Left lung (tissue), 10 donors: Measurements from ENCODE around the gene CEP70. TPM values are rescaled to one million over a fixed set of nuclear protein-coding genes. Genes with fewer than 3 reads are reported as not detected.

Experiments
- ATAC-seq: fragments of 200-7000 bp; cut with Tn5 transposase; one replicate; pipeline ENCODE4 v1.9.1; 2020; ENCODE audit warnings: moderate library complexity
- DNase-seq, 4 donors: peaks; one replicate each; pipeline ENCODE4 v3.0.0-alpha.2; 2013 to 2020
- H3K27ac ChIP-seq, 2 donors: fragments of 200-600 bp; sonication (generic) in 1 of 2; one replicate each; pipeline versions ENCODE4 v1.5.0 to v1.8.0; 2020 to 2021
- H3K27me3 ChIP-seq, 2 donors: fragments of 200-600 bp; sonication (generic) in 1 of 2; one replicate each; pipeline versions ENCODE4 v1.5.0 to v1.8.0; 2020 to 2021
- H3K36me3 ChIP-seq, 2 donors: fragments of 200-600 bp; sonication (generic) in 1 of 2; one replicate each; pipeline versions ENCODE4 v1.5.0 to v1.8.0; 2020 to 2021
- H3K4me1 ChIP-seq, 2 donors: fragments of 200-600 bp; one replicate each; pipeline ENCODE4 v1.8.0; 2021
- H3K4me3 ChIP-seq, 2 donors: fragments of 200-600 bp; sonication (generic) in 1 of 2; one replicate each; pipeline versions ENCODE4 v1.5.0 to v1.8.0; 2020 to 2021; ENCODE audit warnings: mild to moderate bottlenecking in 1 of 2
- H3K9me3 ChIP-seq, 2 donors: fragments of 200-600 bp; sonication (generic) in 1 of 2; one replicate each; pipeline versions ENCODE4 v1.5.0 to v1.8.0; 2020 to 2021
- CTCF ChIP-seq, 2 donors: fragments of 200-600 bp; sonication (generic) in 1 of 2; IDR thresholded peaks; one replicate each; pipeline versions ENCODE4 v1.5.0 to v1.8.0; 2021; ENCODE audit warnings: antibody characterized with exemption in 2 of 2
- intact Hi-C, 2 donors: fragments of 100-400 bp; cut with DNase I; formaldehyde crosslinking; loops; one replicate each; pipeline versions ENCODE4 v1.11.2 to v1.14.2; 2022
- polyA plus RNA-seq, 6 donors: library from polyadenylated mRNA; unstranded; fragments of 120-200 nt; gene quantifications; one replicate each; pipeline ENCODE4 v1.2.1, GENCODE V29; 2013; ENCODE audit not compliant: insufficient read length in 6 of 6
- total RNA-seq, 2 donors: library from RNA; stranded (reverse); fragmentation: NEBNext Ultra II Directional; extraction: Animal tissue kit (Norgen Biotek cat#: 25700); gene quantifications; one replicate each; pipeline ENCODE4 v1.2.1, GENCODE V29; 2021
- donor health status: DM: no; HTN: yes; CAD: no.
- donor health status: DM: no; HTN: no; CAD: no.

Gene CEP70
- total and polyA plus RNA-seq, 8 donors: 31.2 to 65.4 (median 55.4) TPM

- no peaks in the 10 kb centered on the region for H3K36me3 ChIP-seq
- intact Hi-C loops: no loop called here
- H3K27ac ChIP-seq: no peak overlapping the region
- no peaks in the 10 kb centered on the region for H3K9me3 ChIP-seq
- no peaks in the 10 kb centered on the region for H3K27me3 ChIP-seq
- DNase-seq: no peak
- no peak for TF ChIP-seq CTCF (IDR thresholded peaks at IDR 0.05)
- no peaks in the 10 kb centered on the region for H3K4me1 ChIP-seq
- H3K4me3 ChIP-seq: no peak overlapping the region
- ATAC-seq: no peak
Measured at GRCh38 chr3:138450181-138450580, 143.9 kb downstream of the CEP70 start.

- H3K9me3 ChIP-seq: no peaks in the 10 kb centered on the region
- DNase-seq (no peak), ATAC-seq (no peak)
- intact Hi-C loops: no loop called here
- no peak for TF ChIP-seq CTCF (IDR thresholded peaks at IDR 0.05)
- H3K4me3 ChIP-seq: no peak overlapping the region
- H3K4me1 ChIP-seq: no peaks in the 10 kb centered on the region
- no peaks in the 10 kb centered on the region for H3K36me3 ChIP-seq
- no peaks in the 10 kb centered on the region for H3K27me3 ChIP-seq
- no peak overlapping the region for H3K27ac ChIP-seq
Measured at GRCh38 chr3:138449490-138449889, 144.6 kb downstream of the CEP70 start.

GRCh38 chr3:138448631-138449030, 145.4 kb downstream of the CEP70 start:
- ATAC-seq: no peak
- H3K4me3 ChIP-seq: no peak overlapping the region
- H3K36me3 ChIP-seq: no peaks in the 10 kb centered on the region
- no peaks in the 10 kb centered on the region for H3K4me1 ChIP-seq
- intact Hi-C loops: no loop called here
- no peaks in the 10 kb centered on the region for H3K27me3 ChIP-seq
- H3K27ac ChIP-seq: no peak overlapping the region
- no peak for DNase-seq
- no peak for TF ChIP-seq CTCF (IDR thresholded peaks at IDR 0.05)
- H3K9me3 ChIP-seq: no peaks in the 10 kb centered on the region

- H3K27ac ChIP-seq: no peak overlapping the region
- intact Hi-C loops: no loop called here
- ATAC-seq: no peak
Measured at GRCh38 chr3:138445654-138446053, 148.4 kb downstream of the CEP70 start.

GRCh38 chr3:138445236-138445635, 148.8 kb downstream of the CEP70 start:
- intact Hi-C loops: no loop called here
- ATAC-seq (no peak), DNase-seq (no peak)
- TF ChIP-seq CTCF (IDR thresholded peaks at IDR 0.05): no peak
- Histone ChIP-seq H3K4me1 (peaks cover 6 to 11% of the 10 kb centered on the region in 2 donors), H3K36me3 (no peaks in the 10 kb centered on the region), H3K27me3 (no peaks in the 10 kb centered on the region), H3K9me3 (no peaks in the 10 kb centered on the region), H3K4me3 (no peak overlapping the region), H3K27ac (no peak overlapping the region)

More at GRCh38 chr3:138445654-138446053, 148.4 kb downstream of the CEP70 start:
- H3K36me3 ChIP-seq: no peaks in the 10 kb centered on the region
- no peaks in the 10 kb centered on the region for H3K27me3 ChIP-seq
- TF ChIP-seq CTCF (IDR thresholded peaks at IDR 0.05): no peak
- no peak overlapping the region for H3K4me3 ChIP-seq
- no peaks in the 10 kb centered on the region for H3K9me3 ChIP-seq
- no peak for DNase-seq
- peaks cover 3 to 10% of the 10 kb centered on the region in 2 donors for H3K4me1 ChIP-seq

Other genes starting within 250 kb of the CEP70 start
- 10 to 100 TPM; 41.0 to 48.0 TPM for gene MRAS, start 245.7 kb downstream of the CEP70 start, total RNA-seq
- 10 to 100 TPM; 18.1 to 28.4 (median 19.2) TPM for gene MRAS, start 245.7 kb downstream of the CEP70 start, polyA plus RNA-seq
- 10 to 100 TPM; 24.5 to 44.4 TPM for gene ESYT3, start 159.6 kb downstream of the CEP70 start, total RNA-seq
- gene ESYT3, start 159.6 kb downstream of the CEP70 start, polyA plus RNA-seq: 10 to 100 TPM; 18.7 to 40.9 (median 37.4) TPM
- gene FAIM, start 14.5 kb upstream of the CEP70 start, total RNA-seq: 10 to 100 TPM; 11.6 to 16.0 TPM
- gene FAIM, start 14.5 kb upstream of the CEP70 start, polyA plus RNA-seq: 10 to 100 TPM; 31.3 to 38.5 (median 35.0) TPM
- 10 to 100 TPM; 31.7 to 39.6 TPM for gene PIK3CB, start 240.7 kb upstream of the CEP70 start, total RNA-seq
- 10 to 100 TPM; 12.1 to 16.5 (median 13.8) TPM for gene PIK3CB, start 240.7 kb upstream of the CEP70 start, polyA plus RNA-seq